Measurements from ENCODE around the gene ABCF2. TPM values are rescaled to one million over a fixed set of nuclear protein-coding genes. Genes with fewer than 3 reads are reported as not detected.

ABCF2 gene
- total RNA-seq, 1 experiment from 2014 or later = 45.8 TPM

DNA sequence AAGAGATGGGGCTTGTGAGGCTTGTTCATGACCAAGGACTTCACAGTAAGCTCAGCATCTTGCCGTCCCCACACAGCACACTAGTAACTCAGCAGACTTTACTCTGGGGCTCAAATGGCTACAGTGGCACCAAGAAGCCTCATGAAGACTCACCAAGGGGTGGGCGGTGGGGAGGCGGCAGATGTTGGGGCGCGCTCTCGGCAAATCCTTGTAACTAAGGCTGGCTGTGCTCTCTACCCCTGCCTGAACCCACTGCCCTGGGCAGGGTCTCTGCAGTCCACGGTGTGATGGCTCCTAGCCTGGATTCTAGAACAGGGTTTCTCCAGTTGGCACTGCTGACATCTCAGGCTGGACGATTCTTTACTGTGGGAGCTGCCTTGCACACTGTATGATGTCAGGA, 33.9 kb upstream of the ABCF2 start:
- intact Hi-C loops (cut with micrococcal nuclease; ENCODE audit: unreplicated experiment) = no loop called here
- no peak overlapping the region for H3K27ac ChIP-seq
- H3K9me3 ChIP-seq (ENCODE audit: insufficient read depth, low read depth) = no peaks in the 10 kb centered on the region
- H3K4me1 ChIP-seq (replicated peaks; ENCODE audit: insufficient read depth) = no peaks in the 10 kb centered on the region
- BruUV-seq (replicated peaks) = no TSS peak
- no peak overlapping the region for H3K4me2 ChIP-seq
- H3K4me3 ChIP-seq = no peak overlapping the region
- no peaks in the 10 kb centered on the region for H3F3A ChIP-seq (ENCODE audit: insufficient read depth, low read depth)
- no peaks in the 10 kb centered on the region for H4K20me1 ChIP-seq (ENCODE audit: insufficient read depth)
- TF ChIP-seq, protein P1, sequence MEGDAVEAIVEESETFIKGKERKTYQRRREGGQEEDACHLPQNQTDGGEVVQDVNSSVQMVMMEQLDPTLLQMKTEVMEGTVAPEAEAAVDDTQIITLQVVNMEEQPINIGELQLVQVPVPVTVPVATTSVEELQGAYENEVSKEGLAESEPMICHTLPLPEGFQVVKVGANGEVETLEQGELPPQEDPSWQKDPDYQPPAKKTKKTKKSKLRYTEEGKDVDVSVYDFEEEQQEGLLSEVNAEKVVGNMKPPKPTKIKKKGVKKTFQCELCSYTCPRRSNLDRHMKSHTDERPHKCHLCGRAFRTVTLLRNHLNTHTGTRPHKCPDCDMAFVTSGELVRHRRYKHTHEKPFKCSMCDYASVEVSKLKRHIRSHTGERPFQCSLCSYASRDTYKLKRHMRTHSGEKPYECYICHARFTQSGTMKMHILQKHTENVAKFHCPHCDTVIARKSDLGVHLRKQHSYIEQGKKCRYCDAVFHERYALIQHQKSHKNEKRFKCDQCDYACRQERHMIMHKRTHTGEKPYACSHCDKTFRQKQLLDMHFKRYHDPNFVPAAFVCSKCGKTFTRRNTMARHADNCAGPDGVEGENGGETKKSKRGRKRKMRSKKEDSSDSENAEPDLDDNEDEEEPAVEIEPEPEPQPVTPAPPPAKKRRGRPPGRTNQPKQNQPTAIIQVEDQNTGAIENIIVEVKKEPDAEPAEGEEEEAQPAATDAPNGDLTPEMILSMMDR (conservative IDR thresholded peaks at IDR 0.05) = no peak
- TF ChIP-seq EZH2 (IDR thresholded peaks at IDR 0.05; ENCODE audit: low read depth) = no peak
- no peak overlapping the region for H2AFZ ChIP-seq
- CTCF ChIA-PET = no interaction called here
- no peaks in the 10 kb centered on the region for H3K36me3 ChIP-seq (ENCODE audit: low read depth)
- H3K79me2 ChIP-seq (ENCODE audit: low read depth) = no peaks in the 10 kb centered on the region
- H3K27me3 ChIP-seq (ENCODE audit: insufficient read depth, low read depth) = peaks cover 90% of the 10 kb centered on the region
- DNase-seq = no peak
- POLR2A ChIA-PET (ENCODE audit: unreplicated experiment) = no interaction called here
- no peaks in the 10 kb centered on the region for H3K9me2 ChIP-seq (ENCODE audit: insufficient read depth)

DNA sequence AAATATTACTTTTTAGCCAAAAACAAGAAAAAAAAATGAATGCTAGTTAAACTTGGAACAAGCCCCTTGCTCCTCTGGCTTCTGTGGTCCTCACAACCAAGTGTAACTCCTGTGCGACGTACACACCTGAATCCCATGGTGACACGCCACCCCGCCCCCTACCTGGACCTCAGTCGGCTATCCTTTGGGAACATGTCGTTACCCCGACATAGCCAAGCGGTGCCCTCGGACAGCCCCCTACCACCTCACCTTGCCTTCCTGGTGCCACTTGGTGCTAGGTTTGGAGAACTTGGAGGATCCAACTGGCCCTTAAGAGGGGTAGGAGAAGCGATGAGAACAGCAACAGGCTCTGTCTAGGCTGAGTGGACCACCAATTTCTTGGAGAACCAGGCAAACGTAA, 33.5 kb upstream of the ABCF2 start:
- Histone ChIP-seq H3K79me2 (ENCODE audit: low read depth) (no peaks in the 10 kb centered on the region), H3K27ac (no peak overlapping the region), H4K20me1 (ENCODE audit: insufficient read depth) (no peaks in the 10 kb centered on the region), H3K9me3 (ENCODE audit: insufficient read depth, low read depth) (no peaks in the 10 kb centered on the region), H3K9me2 (ENCODE audit: insufficient read depth) (no peaks in the 10 kb centered on the region), H3K27me3 (ENCODE audit: insufficient read depth, low read depth) (peaks cover 93% of the 10 kb centered on the region), H2AFZ (no peak overlapping the region), H3F3A (ENCODE audit: insufficient read depth, low read depth) (no peaks in the 10 kb centered on the region), H3K4me1 (replicated peaks; ENCODE audit: insufficient read depth) (no peaks in the 10 kb centered on the region), H3K4me2 (no peak overlapping the region), H3K36me3 (ENCODE audit: low read depth) (no peaks in the 10 kb centered on the region), H3K4me3 (no peak overlapping the region)
- intact Hi-C loops (cut with micrococcal nuclease; ENCODE audit: unreplicated experiment) = no loop called here
- ChIA-PET POLR2A (ENCODE audit: unreplicated experiment) (no interaction called here), CTCF (no interaction called here)
- DNase-seq = no peak
- BruUV-seq (replicated peaks) = no TSS peak
- no peak for TF ChIP-seq EZH2 (IDR thresholded peaks at IDR 0.05; ENCODE audit: low read depth)
- TF ChIP-seq, protein P1 (conservative IDR thresholded peaks at IDR 0.05) = no peak

DNA sequence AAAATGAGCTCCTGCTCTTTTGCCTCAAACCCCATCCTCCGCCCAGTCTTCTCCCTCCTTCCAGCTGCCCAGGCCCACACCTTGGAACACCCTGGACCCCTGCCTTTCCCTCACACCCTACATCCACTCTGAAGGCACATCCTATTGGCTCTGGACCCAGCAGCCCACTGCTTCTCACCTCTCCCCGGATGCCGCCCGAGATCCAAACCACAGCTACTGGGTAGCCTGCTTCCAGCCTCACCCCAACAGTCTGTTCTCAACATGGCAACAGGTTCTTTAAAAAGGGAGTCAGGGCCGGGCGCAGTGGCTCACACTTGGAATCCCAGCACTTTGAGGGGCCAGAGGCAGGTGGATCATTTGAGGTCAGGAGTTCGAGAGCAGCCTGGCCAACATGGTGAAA, 31.0 kb upstream of the ABCF2 start:
- Histone ChIP-seq H3F3A (ENCODE audit: insufficient read depth, low read depth) (no peaks in the 10 kb centered on the region), H3K79me2 (ENCODE audit: low read depth) (no peaks in the 10 kb centered on the region), H3K4me2 (no peak overlapping the region), H3K9me2 (ENCODE audit: insufficient read depth) (no peaks in the 10 kb centered on the region), H2AFZ (no peak overlapping the region), H3K27me3 (ENCODE audit: insufficient read depth, low read depth) (peaks cover 98% of the 10 kb centered on the region), H3K27ac (no peak overlapping the region), H3K4me1 (replicated peaks; ENCODE audit: insufficient read depth) (no peaks in the 10 kb centered on the region), H3K36me3 (ENCODE audit: low read depth) (no peaks in the 10 kb centered on the region), H3K9me3 (ENCODE audit: insufficient read depth, low read depth) (no peaks in the 10 kb centered on the region), H3K4me3 (no peak overlapping the region), H4K20me1 (ENCODE audit: insufficient read depth) (no peaks in the 10 kb centered on the region)
- intact Hi-C loops (cut with micrococcal nuclease; ENCODE audit: unreplicated experiment) = no loop called here
- POLR2A ChIA-PET (ENCODE audit: unreplicated experiment) = no interaction called here
- CTCF ChIA-PET = interaction anchor here (0.7 kb wide), 1 partner anchor 14 kb away, joined by 3 read pairs; no protein-coding TSS in a partner anchor
- BruUV-seq (replicated peaks) = no TSS peak
- TF ChIP-seq, protein P1 (conservative IDR thresholded peaks at IDR 0.05) = no peak
- no peak for TF ChIP-seq EZH2 (IDR thresholded peaks at IDR 0.05; ENCODE audit: low read depth)
- no peak for DNase-seq
